Heart left ventricle (tissue), 16 donors: Measurements from ENCODE around the gene PSG6. TPM values are rescaled to one million over a fixed set of nuclear protein-coding genes. Genes with fewer than 3 reads are reported as not detected.
A peak's percentile ranks its signal among the peaks of the same experiment; 100 is the strongest.
"Not testable (repeated sequence)": the region's sequence is repeated elsewhere in the genome, so short reads cannot be mapped to it uniquely, and the experiment has no call there.

ENCODE experiments used
- ATAC-seq, 4 donors: fragments of 200-7000 bp; cut with Tn5 transposase; one replicate each; pipeline ENCODE4 v1.9.1; 2020 to 2022; ENCODE audit warnings: moderate library complexity in 4 of 4, mild to moderate bottlenecking in 3 of 4, moderate number of reproducible peaks in 1 of 4
- DNase-seq, 5 donors: peaks; one replicate each; pipeline ENCODE4 v3.0.0-alpha.2; 2020
- H3K27ac ChIP-seq, 12 donors: fragments of 200-600 bp; sonication (generic) in 4 of 12; one replicate each; pipeline versions ENCODE4 v1.5.0 to v1.8.0; 2016 to 2022; ENCODE audit warnings: mild to moderate bottlenecking in 2 of 12
- H3K27me3 ChIP-seq, 9 donors: fragments of 200-600 bp; sonication (generic) in 2 of 9; one replicate each; pipeline versions ENCODE4 v1.5.1 to v1.8.0; 2016 to 2022; ENCODE audit warnings: mild to moderate bottlenecking in 3 of 9
- H3K36me3 ChIP-seq, 9 donors: fragments of 200-600 bp; sonication (generic) in 2 of 9; one replicate each; pipeline versions ENCODE4 v1.5.0 to v1.8.0; 2018 to 2022; ENCODE audit warnings: mild to moderate bottlenecking in 2 of 9
- H3K4me1 ChIP-seq, 12 donors: fragments of 200-600 bp; sonication (generic) in 4 of 12; one replicate each; pipeline versions ENCODE4 v1.5.0 to v1.8.0; 2016 to 2022; ENCODE audit warnings: mild to moderate bottlenecking in 3 of 12
- H3K4me3 ChIP-seq, 12 donors: fragments of 200-600 bp; sonication (generic) in 4 of 12; one replicate each; pipeline versions ENCODE4 v1.5.0 to v1.8.0; 2017 to 2022; ENCODE audit warnings: mild to moderate bottlenecking in 9 of 12, moderate library complexity in 4 of 12
- H3K9me3 ChIP-seq, 12 donors: fragments of 200-600 bp; sonication (generic) in 4 of 12; one replicate each; pipeline versions ENCODE4 v1.5.0 to v1.8.0; 2016 to 2022; ENCODE audit warnings: mild to moderate bottlenecking in 1 of 12
- CTCF ChIP-seq, 12 donors: fragments of 200-600 bp; sonication (generic) in 4 of 12; IDR thresholded peaks; one replicate each; pipeline versions ENCODE4 v1.5.0 to v1.8.0; 2018 to 2022; ENCODE audit warnings: antibody characterized with exemption in 12 of 12, mild to moderate bottlenecking in 5 of 12
- POLR2A ChIP-seq, 2 donors: fragments of 450-650 bp; IDR thresholded peaks; one replicate each; pipeline ENCODE4 v1.6.1; 2017; ENCODE audit warnings: antibody characterized with exemption in 2 of 2, mild to moderate bottlenecking in 2 of 2, moderate library complexity in 2 of 2
- WGBS, 4 donors: extraction: QIAGEN DNeasy Blood & Tissue Kit in 2 of 4; methylation state at CpG; one replicate each; pipeline versions ENCODE4 v1.1.5 to v1.1.7; 2013 to 2018; 5-methylcytosine and 5-hydroxymethylcytosine counted together
- intact Hi-C, 10 donors: fragments of 100-400 bp; cut with DNase I; formaldehyde crosslinking; loops; one replicate each; pipeline versions ENCODE4 v1.11.1 to v1.14.2; 2022
- polyA plus RNA-seq, 2 donors: library from polyadenylated mRNA; stranded (reverse); fragments of 200-250 nt; gene quantifications; one replicate each; pipeline ENCODE4 v1.2.3, GENCODE V29; 2013
- total RNA-seq, 9 donors: library from RNA; depleted of rRNA in 2 of 9; stranded (reverse); fragments of >200 nt in 2 of 9; fragmentation: NEBNext Ultra II Directional in 3 of 9; extraction: Animal tissue kit (Norgen Biotek cat#: 25700) in 3 of 9; gene quantifications; one replicate each; pipeline versions ENCODE4 v1.1.0 to v1.2.4, GENCODE V29; 2016 to 2023
- donor health status: ischemic (EF 13 %, LVEDD 7.1; RV severe dilation, severe dysfunction).
- donor health status: healthy with polysubstance abuse.
- donor health status: DM: no; HTN: yes; CAD: no.
- donor health status: DM: no; HTN: no; CAD: no.
- donor health status: ischemic (EF 25% LVEDD 6.9; RV normal size, moderate dysfunction).
- donor health status: ischemic (EF 25% LVEDD 5.7; RV mildly dilated, moderate dysfunction).
- donor health status: healthy.
- donor health status: DM: yes; HTN: yes; CAD: no.
- donor health status: ischemic (EF 35%, LVEDD 5.7; RV mildly dilated, moderate dysfunction).
- donor health status: nonischemic (EF 11% LVEDD 7.7; RV severe dilation, severe dysfunction).
- donor health status: DM: yes; HTN: yes; CAD: no.
- donor health status: PGD.
- donor health status: ischemic (EF 29% LVEDD 5.4; RV normal size, mild dysfunction).
- donor health status: nonischemic (EF 23%, LVEDD 6.1; RV moderate dilation, normal function).

The PSG6 gene
- total and polyA plus RNA-seq, 11 donors: not detected

- no peaks in the 10 kb centered on the region for H3K36me3 ChIP-seq
- no peaks in the 10 kb centered on the region for H3K9me3 ChIP-seq
- H3K4me3 ChIP-seq: no peak overlapping the region
- ATAC-seq: no peak
- intact Hi-C loops: no loop called here
- no peak for DNase-seq
- TF ChIP-seq CTCF (IDR thresholded peaks at IDR 0.05): no peak
- no peak for TF ChIP-seq POLR2A (IDR thresholded peaks at IDR 0.05)
- 61 to 72% (median 62%) methylated on average over 3 of the region's 3 CpGs for WGBS, 4 donors
- no peaks in the 10 kb centered on the region for H3K27me3 ChIP-seq
- no peaks in the 10 kb centered on the region for H3K4me1 ChIP-seq
- H3K27ac ChIP-seq: no peak overlapping the region
These were observed 45.1 kb downstream of the PSG6 start for GRCh38 chr19:42872608-42873007.

- WGBS, 4 donors: 61 to 75% (median 69%) methylated on average over 5 of the region's 5 CpGs
- TF ChIP-seq POLR2A (IDR thresholded peaks at IDR 0.05): no peak
- no peak for TF ChIP-seq CTCF (IDR thresholded peaks at IDR 0.05)
- no peak for DNase-seq
- ATAC-seq: no peak
- Histone ChIP-seq H3K27ac (no peak overlapping the region), H3K9me3 (peaks cover 0 to 2% (median 0%) of the 10 kb centered on the region in 12 donors), H3K4me1 (no peaks in the 10 kb centered on the region), H3K27me3 (no peaks in the 10 kb centered on the region), H3K36me3 (no peaks in the 10 kb centered on the region), H3K4me3 (no peak overlapping the region)
- intact Hi-C loops: no loop called here
These were observed 60.2 kb downstream of the PSG6 start for GRCh38 chr19:42857544-42857867.

GRCh38 chr19:42856866-42857543 lies 60.7 kb downstream of the PSG6 start:
- TF ChIP-seq CTCF (IDR thresholded peaks at IDR 0.05): peak in 9 of 12 donors; percentile 20 to 45 (median 35)
- intact Hi-C loops, H3K4me1 ChIP-seq, H3K4me3 ChIP-seq, DNase-seq, H3K36me3 ChIP-seq, H3K9me3 ChIP-seq, H3K27ac ChIP-seq, H3K27me3 ChIP-seq, ATAC-seq: not testable (repeated sequence)
- WGBS, 4 donors: 70 to 86% (median 80%) methylated on average over 15 to 19 of the region's 19 CpGs

GRCh38 chr19:42854745-42855144 lies 62.9 kb downstream of the PSG6 start:
- H3K27ac ChIP-seq, H3K9me3 ChIP-seq, H3K4me1 ChIP-seq, H3K27me3 ChIP-seq, ATAC-seq, intact Hi-C loops, DNase-seq, H3K4me3 ChIP-seq, H3K36me3 ChIP-seq: not testable (repeated sequence)
- 64 to 100% (median 83%) methylated on average over 1 to 3 of the region's 3 CpGs for WGBS, 4 donors

- H3K4me1 ChIP-seq, DNase-seq, H3K27me3 ChIP-seq, ATAC-seq, H3K36me3 ChIP-seq, H3K4me3 ChIP-seq, intact Hi-C loops, H3K9me3 ChIP-seq, H3K27ac ChIP-seq: not testable (repeated sequence)
- 82 to 93% (median 87%) methylated on average over 1 of the region's 1 CpG for WGBS, 4 donors
These were observed 64.5 kb downstream of the PSG6 start for GRCh38 chr19:42853231-42853630.

- intact Hi-C loops, H3K27ac ChIP-seq, ATAC-seq: not testable (repeated sequence)
These were observed 64.9 kb downstream of the PSG6 start for GRCh38 chr19:42852821-42853220.

More at GRCh38 chr19:42852821-42853220, 64.9 kb downstream of the PSG6 start:
- not testable (repeated sequence) for H3K9me3 ChIP-seq, H3K36me3 ChIP-seq, H3K27me3 ChIP-seq, DNase-seq, H3K4me3 ChIP-seq, H3K4me1 ChIP-seq
